GM12878 (cell line): Measurements from ENCODE around the gene GRIN3A. TPM values are rescaled to one million over a fixed set of nuclear protein-coding genes. Genes with fewer than 3 reads are reported as not detected.

ENCODE experiments used
- ATAC-seq: fragments of 200-7000 bp; cut with Tn5 transposase; 3 replicates; pipeline ENCODE4 v1.9.1; 2020; ENCODE audit warnings: mild to moderate bottlenecking, moderate library complexity
- BruUV-seq: library from RNA; stranded (reverse); fragments of 400-500 nt; replicated peaks from 2 replicates; lab custom pipeline; 2021; lab: Mats Ljungman, UMichigan
- CTCF ChIA-PET: fragments of 300-600 bp; sonication (Branson Sonifier 250); formaldehyde crosslinking; extraction: SDS; loops from one replicate; lab custom pipeline; 2021; ENCODE audit warnings: inconsistent platforms; lab: Yijun Ruan, JAX
- POLR2A ChIA-PET: fragments of 350-600 bp; formaldehyde crosslinking; extraction: SDS; loops from one replicate; lab custom pipeline; 2021; ENCODE audit warnings: inconsistent platforms; lab: Charles Lee
- RAD21 ChIA-PET: fragments of 300-600 bp; sonication (Branson Sonifier 250); formaldehyde crosslinking; loops from one replicate; lab custom pipeline; 2023; ENCODE audit warnings: antibody characterized with exemption; ENCODE audit not compliant: unreplicated experiment; lab: Charles Lee
- SMC1A ChIA-PET: fragments of 300-600 bp; sonication (Branson Sonifier 250); formaldehyde crosslinking; loops from one replicate; lab custom pipeline; 2023; ENCODE audit not compliant: unreplicated experiment, uncharacterized antibody; lab: Charles Lee
- DNase-seq: peaks from one replicate; pipeline ENCODE4 v3.0.0-alpha.2; 2011; ENCODE audit warnings: low read depth, low spot score
- FAIRE-seq: peaks from 3 replicates; lab custom pipeline; 2011; peaks lifted over from hg19 to GRCh38; lab: Jason Lieb, UNC
- H2AFZ ChIP-seq: 2 replicates; pipeline ENCODE4 v1.6.0; 2011; ENCODE audit warnings: low read depth, low read length, control low read depth; ENCODE audit not compliant: control insufficient read depth
- H3K27ac ChIP-seq: 2 replicates; pipeline ENCODE4 v1.5.1; 2011; ENCODE audit warnings: control low read depth; ENCODE audit not compliant: control insufficient read depth, insufficient read depth
- H3K27me3 ChIP-seq, 2 experiments: replicated peaks in 1 of 2; 2 replicates each; pipeline versions ENCODE4 v1.6.0 to v1.6.1; 2011; ENCODE audit warnings: low read length in 1 of 2; ENCODE audit not compliant: control insufficient read depth in 2 of 2, insufficient read depth in 2 of 2
- H3K36me3 ChIP-seq, 2 experiments: 2 replicates each; pipeline ENCODE4 v1.5.1; 2011; ENCODE audit warnings: low read length in 1 of 2; ENCODE audit not compliant: control insufficient read depth in 2 of 2, insufficient read depth in 2 of 2
- H3K4me1 ChIP-seq: 2 replicates; pipeline ENCODE4 v1.6.1; 2011; ENCODE audit warnings: mild to moderate bottlenecking, low read length, moderate library complexity, mixed read lengths; ENCODE audit not compliant: control insufficient read depth, insufficient read depth
- H3K4me2 ChIP-seq: 2 replicates; pipeline ENCODE4 v1.6.0; 2011; ENCODE audit warnings: control low read depth; ENCODE audit not compliant: control insufficient read depth, insufficient read depth
- H3K4me3 ChIP-seq: fragments of 200-600 bp; sonication (generic); 2 replicates; pipeline ENCODE4 v1.5.1; 2016
- H3K79me2 ChIP-seq: 2 replicates; pipeline ENCODE4 v1.6.0; 2011; ENCODE audit warnings: low read length; ENCODE audit not compliant: control insufficient read depth, insufficient read depth
- H3K9ac ChIP-seq: 2 replicates; pipeline ENCODE4 v1.8.0; 2011; ENCODE audit warnings: low read length, control low read depth, mixed read lengths; ENCODE audit not compliant: control insufficient read depth, insufficient read depth
- H3K9me3 ChIP-seq: replicated peaks from 3 replicates; pipeline ENCODE4 v1.5.1; 2011; ENCODE audit warnings: mild to moderate bottlenecking, low read length; ENCODE audit not compliant: control insufficient read depth, insufficient read depth
- H4K20me1 ChIP-seq: 2 replicates; pipeline ENCODE4 v1.6.0; 2011; ENCODE audit not compliant: control insufficient read depth, insufficient read depth
- BHLHE40 ChIP-seq, 2 experiments: fragments of 450-650 bp in 1 of 2; IDR thresholded peaks; 2 replicates each; pipeline ENCODE4 v1.6.1; 2011 to 2017; ENCODE audit warnings: low read depth in 2 of 2, borderline replicate concordance in 1 of 2, improper control_type of control experiment in 1 of 2, low read length in 1 of 2, mild to moderate bottlenecking in 1 of 2
- CTCF ChIP-seq, 3 experiments: IDR thresholded peaks in 2 of 3; conservative IDR thresholded peaks in 1 of 3; 2 replicates each; pipeline ENCODE4 v1.5.1; 2011; ENCODE audit warnings: low read depth in 3 of 3, low read length in 3 of 3, mild to moderate bottlenecking in 3 of 3, control low read depth in 2 of 3, moderate library complexity in 2 of 3, inconsistent platforms in 1 of 3, mixed read lengths in 1 of 3; ENCODE audit not compliant: control insufficient read depth in 2 of 3, insufficient read depth in 1 of 3; ENCODE audit errors: extremely low read depth in 1 of 3
- E2F4 ChIP-seq: IDR thresholded peaks from 2 replicates; pipeline ENCODE4 v1.6.1; 2012; ENCODE audit warnings: low read depth, low read length, improper control_type of control experiment
- MAX ChIP-seq: IDR thresholded peaks from 2 replicates; pipeline ENCODE4 v1.6.1; 2012; ENCODE audit warnings: low read depth, low read length, improper control_type of control experiment
- MEF2A ChIP-seq: IDR thresholded peaks from 2 replicates; pipeline ENCODE4 v1.6.1; 2011; ENCODE audit warnings: low read depth, mild to moderate bottlenecking, low read length, moderate library complexity; ENCODE audit not compliant: insufficient read depth
- NFXL1 ChIP-seq: fragments of 450-650 bp; IDR thresholded peaks from 2 replicates; pipeline ENCODE4 v1.6.1; 2017; ENCODE audit warnings: antibody characterized with exemption, mild to moderate bottlenecking, borderline replicate concordance
- RELA ChIP-seq: fragments of 450-650 bp; IDR thresholded peaks from 2 replicates; pipeline ENCODE4 v1.8.0; 2014; ENCODE audit warnings: borderline replicate concordance; ENCODE audit not compliant: partially characterized antibody
- REST ChIP-seq: IDR thresholded peaks from 2 replicates; pipeline ENCODE4 v1.6.1; 2012; ENCODE audit warnings: mild to moderate bottlenecking, low read depth, low read length
- ZBTB11 ChIP-seq: fragments of 450-650 bp; formaldehyde crosslinking; IDR thresholded peaks from 2 replicates; pipeline ENCODE4 v1.5.0; 2022; ENCODE audit warnings: mild to moderate bottlenecking, missing genetic modification characterization
- ZNF24 ChIP-seq: fragments of 450-650 bp; IDR thresholded peaks from 2 replicates; pipeline ENCODE4 v1.6.1; 2017; ENCODE audit warnings: antibody characterized with exemption, mild to moderate bottlenecking
- WGBS: methylation state at CpG from one replicate; pipeline ENCODE4 v1.1.6; 2016; ENCODE audit warnings: low lambda C conversion rate; ENCODE audit not compliant: insufficient replicate concordance, insufficient coverage; ENCODE audit errors: missing lambda C conversion rate; 5-methylcytosine and 5-hydroxymethylcytosine counted together
- in situ Hi-C: fragments of 300-500 bp; cut with MboI; formaldehyde crosslinking; loops from 9 replicates; pipeline ENCODE4 v1.14.3; 2018; ENCODE audit warnings: mixed read lengths
- intact Hi-C: fragments of 100-400 bp; cut with micrococcal nuclease; formaldehyde crosslinking; loops from one replicate; pipeline ENCODE4 v1.14.2; 2022; ENCODE audit not compliant: unreplicated experiment
- polyA plus RNA-seq, 11 experiments: library from polyadenylated mRNA; depleted of rRNA in 4 of 11; unstranded in 6 of 11; stranded (reverse) in 5 of 11; fragments of >200 nt; fragmentation: Nextera tagmentation in 4 of 11; fragmentation: Illumina TruSeq in 1 of 11; extraction: Ambion mirVana in 4 of 11; extraction: Trizol in 1 of 11; gene quantifications; 1 replicate in 1 of 11; 2 replicates in 10 of 11; pipeline versions ENCODE4 v1.2.1 to v1.2.3, GENCODE V29; 2011 to 2016; ENCODE audit warnings: inconsistent platforms in 2 of 11, missing spikeins in 2 of 11, low read depth in 1 of 11
- total RNA-seq, 4 experiments: library from RNA; depleted of rRNA in 3 of 4; stranded (reverse); fragments of >200 nt in 3 of 4; fragmentation: Illumina TruSeq in 1 of 4; extraction: Trizol in 1 of 4; gene quantifications; 2 replicates each; pipeline versions ENCODE4 v1.2.1 to v1.2.3, GENCODE V29; 2013 to 2021

GRIN3A gene
- total and polyA plus RNA-seq, 10 of the 15 experiments (the other 5 are each of a cell fraction or from before 2014, with no cell fraction given), result 0.03 to 0.05 (median 0.04) TPM; not detected in 7

GRCh38 chr9:101639311-101639710, 99.1 kb downstream of the GRIN3A start (continued):
- TF ChIP-seq RELA (no peak), NFXL1 (no peak), REST (no peak), BHLHE40 (IDR thresholded peaks at IDR 0.05; ENCODE audit: borderline replicate concordance in 1 of 2, low read depth in 2 of 2, low read length in 1 of 2) (no peak), MEF2A (no peak)
- TF ChIP-seq, all 136 proteins: peak for 0

GRCh38 chr9:101636247-101636646, 102.2 kb downstream of the GRIN3A start:
- Histone ChIP-seq H3K9ac (no peak overlapping the region), H3K27ac (no peak overlapping the region), H3K4me2 (no peak overlapping the region), H3K4me3 (no peak overlapping the region), H3K79me2 (no peaks in the 10 kb centered on the region), H4K20me1 (no peaks in the 10 kb centered on the region), H3K36me3 (no peaks in the 10 kb centered on the region), H3K9me3 (no peaks in the 10 kb centered on the region), H2AFZ (no peak overlapping the region), H3K4me1 (no peaks in the 10 kb centered on the region), H3K27me3 (no peaks in the 10 kb centered on the region)
- in situ Hi-C loops, result no loop called here
- WGBS, result 53% methylated on average over 3 of the region's 3 CpGs
- SMC1A ChIA-PET, result no interaction called here
- no peak for FAIRE-seq
- intact Hi-C loops, result no loop called here
- no peak for ATAC-seq
- POLR2A ChIA-PET, result no interaction called here
- no peak for DNase-seq
- RAD21 ChIA-PET, result no interaction called here
- CTCF ChIA-PET, result no interaction called here
- no TSS peak for BruUV-seq
- TF ChIP-seq MAX (no peak), ZNF24 (no peak), CTCF (IDR thresholded peaks at IDR 0.05 in 2 of 3, conservative IDR thresholded peaks at IDR 0.05 in 1 of 3; ENCODE audit: control insufficient read depth in 2 of 3, extremely low read depth in 1 of 3, insufficient read depth in 1 of 3, low read depth in 3 of 3, low read length in 3 of 3) (no peak), E2F4 (no peak), ZBTB11 (CRISPR knock-in tag) (no peak)
